GM12874 (cell line): ENCODE results near the gene HMX1.

Experiments used
- TF ChIP-seq, protein P1 (sequence below): IDR thresholded peaks from 2 replicates; pipeline ENCODE4 v1.5.1; 2011; ENCODE audit warnings: low read depth, mild to moderate bottlenecking, control low read depth, low read length, moderate library complexity; ENCODE audit not compliant: insufficient read depth

The HMX1 gene

DNA sequence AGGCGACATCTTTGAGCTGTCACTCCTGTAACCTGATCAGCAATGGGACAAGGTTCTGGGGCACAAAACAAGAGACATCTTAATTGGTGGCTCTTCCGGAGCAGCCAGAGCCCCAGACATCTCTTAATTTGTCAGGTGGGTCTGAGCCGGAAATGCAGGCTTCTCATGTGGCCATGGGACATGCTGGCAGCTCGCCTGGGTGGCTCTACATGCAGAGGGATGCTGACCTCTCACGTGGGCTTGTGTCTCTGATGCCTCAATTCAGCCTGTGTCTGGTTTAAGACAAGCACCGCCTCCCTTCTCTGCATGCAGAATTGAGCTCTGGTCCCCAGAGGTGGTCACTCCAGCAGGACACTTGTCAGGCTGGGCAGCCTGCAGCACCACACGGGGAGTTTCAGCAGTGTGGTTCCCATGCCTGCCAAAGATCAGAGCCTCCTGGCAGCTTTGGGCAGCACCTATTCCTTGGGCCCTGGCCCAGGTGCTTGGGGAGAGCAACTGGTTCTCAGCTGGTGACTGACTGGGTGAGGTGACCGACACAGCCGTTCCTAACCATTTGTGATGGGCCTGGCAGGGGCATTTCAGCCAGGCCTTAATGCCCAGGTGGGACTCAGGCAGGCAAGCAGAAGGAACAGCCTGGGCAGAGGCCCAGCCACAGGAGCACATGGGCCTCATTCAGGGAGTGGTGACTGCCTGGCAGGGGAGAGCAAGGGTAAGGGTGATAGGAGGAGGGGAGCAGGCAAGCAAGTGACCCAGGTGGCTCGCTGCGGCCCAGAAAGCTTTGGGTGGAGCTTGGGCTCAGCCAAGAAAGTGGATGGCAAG lies 53.4 kb downstream of the HMX1 start:
- TF ChIP-seq, protein P1, sequence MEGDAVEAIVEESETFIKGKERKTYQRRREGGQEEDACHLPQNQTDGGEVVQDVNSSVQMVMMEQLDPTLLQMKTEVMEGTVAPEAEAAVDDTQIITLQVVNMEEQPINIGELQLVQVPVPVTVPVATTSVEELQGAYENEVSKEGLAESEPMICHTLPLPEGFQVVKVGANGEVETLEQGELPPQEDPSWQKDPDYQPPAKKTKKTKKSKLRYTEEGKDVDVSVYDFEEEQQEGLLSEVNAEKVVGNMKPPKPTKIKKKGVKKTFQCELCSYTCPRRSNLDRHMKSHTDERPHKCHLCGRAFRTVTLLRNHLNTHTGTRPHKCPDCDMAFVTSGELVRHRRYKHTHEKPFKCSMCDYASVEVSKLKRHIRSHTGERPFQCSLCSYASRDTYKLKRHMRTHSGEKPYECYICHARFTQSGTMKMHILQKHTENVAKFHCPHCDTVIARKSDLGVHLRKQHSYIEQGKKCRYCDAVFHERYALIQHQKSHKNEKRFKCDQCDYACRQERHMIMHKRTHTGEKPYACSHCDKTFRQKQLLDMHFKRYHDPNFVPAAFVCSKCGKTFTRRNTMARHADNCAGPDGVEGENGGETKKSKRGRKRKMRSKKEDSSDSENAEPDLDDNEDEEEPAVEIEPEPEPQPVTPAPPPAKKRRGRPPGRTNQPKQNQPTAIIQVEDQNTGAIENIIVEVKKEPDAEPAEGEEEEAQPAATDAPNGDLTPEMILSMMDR, result no peak

DNA sequence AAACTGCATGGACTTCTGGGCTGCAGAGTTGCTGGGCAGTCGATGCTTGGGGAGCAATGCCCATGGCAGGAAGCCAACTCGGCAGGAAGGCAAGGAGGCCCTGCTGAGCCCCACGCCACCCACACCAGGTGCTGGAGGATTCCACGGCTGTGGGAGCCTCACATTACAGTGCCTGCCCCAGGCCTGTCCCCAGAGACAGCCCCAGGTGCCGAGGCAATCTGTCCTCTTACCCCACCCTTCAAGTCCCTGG lies 53.9 kb downstream of the HMX1 start:
- TF ChIP-seq, protein P1, result no peak

DNA sequence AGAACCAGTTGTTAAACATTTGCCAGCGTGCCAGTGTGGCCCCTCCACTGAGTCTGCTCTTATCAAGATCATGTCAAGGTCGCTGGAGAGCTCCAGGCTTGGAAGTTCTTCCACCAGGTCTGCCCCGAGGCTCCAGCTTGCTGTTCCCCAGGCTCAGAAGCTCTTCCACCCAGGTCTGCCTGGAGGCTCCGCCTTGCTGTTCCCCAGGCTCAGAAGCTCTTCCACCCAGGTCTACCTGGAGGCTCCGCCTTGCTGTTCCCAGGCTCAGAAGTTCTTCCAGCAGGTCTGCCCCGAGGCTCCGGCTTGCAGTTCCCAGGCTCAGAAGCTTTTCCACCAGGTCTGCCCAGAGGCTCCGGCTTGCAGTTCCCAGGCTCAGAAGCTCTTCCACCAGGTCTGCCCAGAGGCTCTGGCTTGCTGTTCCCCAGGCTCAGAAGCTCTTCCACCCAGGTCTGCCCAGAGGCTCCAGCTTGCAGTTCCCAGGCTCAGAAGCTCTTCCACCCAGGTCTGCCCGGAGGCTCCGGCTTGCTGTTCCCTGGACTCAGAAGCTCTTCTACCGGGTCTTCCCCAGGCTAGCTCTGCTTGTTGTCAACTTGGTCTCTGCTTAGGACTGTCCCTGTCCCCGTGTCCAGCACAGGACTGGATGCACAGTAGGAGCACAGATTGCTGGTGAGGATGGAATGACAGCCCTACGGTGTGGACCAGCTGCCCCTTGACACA lies 54.4 kb downstream of the HMX1 start:
- TF ChIP-seq, protein P1, result no peak
